Vagina (tissue), 2 donors: ENCODE measurements around the gene SNX6. TPM values are rescaled to one million over a fixed set of nuclear protein-coding genes. Genes with fewer than 3 reads are reported as not detected.
"Not testable (repeated sequence)": the region's sequence is repeated elsewhere in the genome, so short reads cannot be mapped to it uniquely, and the experiment has no call there.

Source experiments
- DNase-seq, 2 donors: peaks; one replicate each; pipeline ENCODE4 v3.0.0-alpha.2; 2017; ENCODE audit errors: extremely low spot score in 2 of 2
- H3K27ac ChIP-seq: fragments of 200-600 bp; sonication (generic); one replicate; pipeline ENCODE4 v1.5.1; 2019
- H3K27me3 ChIP-seq: fragments of 200-600 bp; sonication (generic); one replicate; pipeline ENCODE4 v1.5.1; 2019
- H3K36me3 ChIP-seq, 2 donors: fragments of 200-600 bp; sonication (generic); one replicate each; pipeline ENCODE4 v1.5.1; 2017 to 2019
- H3K4me1 ChIP-seq: fragments of 200-600 bp; sonication (generic); one replicate; pipeline ENCODE4 v1.5.1; 2019
- H3K4me3 ChIP-seq, 2 donors: fragments of 200-600 bp; sonication (generic); 1 replicate in 1 of 2; 2 replicates in 1 of 2; pipeline ENCODE4 v1.5.1; 2016 to 2019
- H3K9me3 ChIP-seq: fragments of 200-600 bp; sonication (generic); one replicate; pipeline ENCODE4 v1.5.1; 2019
- CTCF ChIP-seq, 3 experiments: fragments of 450-650 bp in 2 of 3; fragments of 200-600 bp in 1 of 3; sonication (generic) in 1 of 3; IDR thresholded peaks; one replicate each; pipeline ENCODE4 v1.5.1; 2017 to 2019; ENCODE audit warnings: antibody characterized with exemption in 3 of 3, mild to moderate bottlenecking in 2 of 3, moderate library complexity in 2 of 3
- POLR2A ChIP-seq, 2 donors: fragments of 450-650 bp; IDR thresholded peaks; one replicate each; pipeline ENCODE4 v1.6.1; 2017; ENCODE audit warnings: antibody characterized with exemption in 2 of 2, mild to moderate bottlenecking in 2 of 2, moderate library complexity in 2 of 2
- POLR2AphosphoS5 ChIP-seq, 2 donors: sonication (generic); formaldehyde crosslinking; IDR thresholded peaks; one replicate each; pipeline ENCODE4 v1.9.0; 2017; ENCODE audit warnings: antibody characterized with exemption in 2 of 2, mild to moderate bottlenecking in 2 of 2, low read depth in 1 of 2; ENCODE audit not compliant: insufficient read depth in 1 of 2
- intact Hi-C: fragments of 100-400 bp; cut with DNase I; formaldehyde crosslinking; loops from one replicate; pipeline ENCODE4 v1.15.1; 2023
- total RNA-seq: library from RNA; depleted of rRNA; stranded (reverse); fragments of >200 nt; gene quantifications from one replicate; pipeline ENCODE4 v1.2.3, GENCODE V29; 2016

The SNX6 gene
- total RNA-seq, 1 donor from 2014 or later, result 46.4 TPM

GRCh38 chr14:34662561-34663088 is 32.7 kb upstream of the SNX6 start:
- H3K27ac ChIP-seq, result no peak overlapping the region
- H3K4me3 ChIP-seq, result no peak overlapping the region
- DNase-seq, result no peak
- TF ChIP-seq POLR2A (IDR thresholded peaks at IDR 0.05), result no peak
- TF ChIP-seq POLR2AphosphoS5 (IDR thresholded peaks at IDR 0.05; ENCODE audit: insufficient read depth in 1 of 2, low read depth in 1 of 2), result no peak
- TF ChIP-seq CTCF (IDR thresholded peaks at IDR 0.05), result no peak
- no peaks in the 10 kb centered on the region for H3K4me1 ChIP-seq
- no peaks in the 10 kb centered on the region for H3K36me3 ChIP-seq
- H3K27me3 ChIP-seq, result no peaks in the 10 kb centered on the region
- H3K9me3 ChIP-seq, result no peaks in the 10 kb centered on the region
- intact Hi-C loops, result no loop called here

DNA sequence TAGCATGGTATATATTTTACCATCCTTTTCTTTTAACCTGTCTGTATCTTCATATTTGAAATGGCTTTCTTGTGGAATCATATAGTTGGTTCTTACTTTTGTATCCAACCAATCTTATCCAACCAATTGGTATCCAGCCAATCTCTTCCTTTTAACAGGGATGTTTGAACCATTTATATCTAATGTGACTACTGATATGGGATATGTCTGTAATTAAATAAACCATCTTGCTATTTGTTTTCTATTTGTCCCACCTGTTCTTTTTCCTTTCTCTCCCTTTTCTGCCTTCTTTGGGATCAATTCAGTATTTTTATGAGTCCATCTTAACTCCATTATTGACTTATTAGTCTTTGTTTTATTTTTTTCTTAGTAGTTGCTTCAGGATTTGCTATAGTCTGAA is 30.8 kb upstream of the SNX6 start:
- H3K4me1 ChIP-seq, result no peaks in the 10 kb centered on the region
- no peak for DNase-seq
- TF ChIP-seq POLR2AphosphoS5 (IDR thresholded peaks at IDR 0.05; ENCODE audit: insufficient read depth in 1 of 2, low read depth in 1 of 2) (no peak), CTCF (IDR thresholded peaks at IDR 0.05) (no peak), POLR2A (IDR thresholded peaks at IDR 0.05) (no peak)
- no peaks in the 10 kb centered on the region for H3K9me3 ChIP-seq
- H3K4me3 ChIP-seq, result no peak overlapping the region
- H3K36me3 ChIP-seq, result no peaks in the 10 kb centered on the region
- H3K27me3 ChIP-seq, result no peaks in the 10 kb centered on the region
- H3K27ac ChIP-seq, result no peak overlapping the region
- intact Hi-C loops, result no loop called here

- DNase-seq, result no peak
- H3K27me3 ChIP-seq, result no peaks in the 10 kb centered on the region
- H3K27ac ChIP-seq, result no peak overlapping the region
- intact Hi-C loops, result no loop called here
- H3K36me3 ChIP-seq, result no peaks in the 10 kb centered on the region
- no peaks in the 10 kb centered on the region for H3K4me1 ChIP-seq
- TF ChIP-seq POLR2AphosphoS5 (IDR thresholded peaks at IDR 0.05; ENCODE audit: insufficient read depth in 1 of 2, low read depth in 1 of 2) (no peak), POLR2A (IDR thresholded peaks at IDR 0.05) (no peak), CTCF (IDR thresholded peaks at IDR 0.05) (no peak)
- no peaks in the 10 kb centered on the region for H3K9me3 ChIP-seq
- H3K4me3 ChIP-seq, result no peak overlapping the region
Observed at GRCh38 chr14:34655959-34656358, 26.0 kb upstream of the SNX6 start.

GRCh38 chr14:34653073-34653472 is 23.1 kb upstream of the SNX6 start:
- H3K9me3 ChIP-seq, H3K27me3 ChIP-seq, H3K4me3 ChIP-seq, DNase-seq, H3K4me1 ChIP-seq, intact Hi-C loops, H3K27ac ChIP-seq, H3K36me3 ChIP-seq: not testable (repeated sequence)

DNA sequence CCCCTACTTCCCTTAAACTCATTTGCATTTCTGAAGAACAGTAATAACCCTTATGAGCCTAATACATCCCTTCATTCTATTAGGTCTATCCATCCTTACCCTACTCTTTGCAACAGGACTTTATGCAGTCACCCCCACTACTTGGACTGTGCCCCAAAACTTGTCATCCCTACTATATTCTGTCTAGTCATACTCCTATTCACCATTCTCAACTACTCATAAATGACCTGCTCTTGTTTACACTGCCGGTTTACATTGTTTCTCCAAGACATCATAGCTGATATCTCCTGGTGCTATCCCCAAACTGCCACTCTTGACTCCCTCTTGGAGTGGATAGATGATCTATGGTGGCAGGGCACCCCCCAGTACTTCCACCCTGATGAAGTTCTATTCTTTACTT is 22.4 kb upstream of the SNX6 start:
- not testable (repeated sequence) for H3K9me3 ChIP-seq

GRCh38 chr14:34650786-34651584 is 21.0 kb upstream of the SNX6 start:
- no peak for DNase-seq
- no peaks in the 10 kb centered on the region for H3K27me3 ChIP-seq
- no peak overlapping the region for H3K4me3 ChIP-seq
- intact Hi-C loops, result no loop called here
- no peak overlapping the region for H3K27ac ChIP-seq
- H3K4me1 ChIP-seq, result no peaks in the 10 kb centered on the region
- TF ChIP-seq POLR2AphosphoS5 (IDR thresholded peaks at IDR 0.05; ENCODE audit: insufficient read depth in 1 of 2, low read depth in 1 of 2) (no peak), CTCF (IDR thresholded peaks at IDR 0.05) (no peak), POLR2A (IDR thresholded peaks at IDR 0.05) (no peak)
- H3K36me3 ChIP-seq, result no peaks in the 10 kb centered on the region
- H3K9me3 ChIP-seq, result no peaks in the 10 kb centered on the region

More for the DNA sequence above, 22.4 kb upstream of the SNX6 start:
- DNase-seq, H3K36me3 ChIP-seq, H3K27ac ChIP-seq, H3K4me1 ChIP-seq, intact Hi-C loops, H3K4me3 ChIP-seq, H3K27me3 ChIP-seq: not testable (repeated sequence)

- intact Hi-C loops, H3K27ac ChIP-seq: not testable (repeated sequence)
Observed at GRCh38 chr14:34650006-34650405, 20.1 kb upstream of the SNX6 start.

More at GRCh38 chr14:34650006-34650405, 20.1 kb upstream of the SNX6 start:
- not testable (repeated sequence) for DNase-seq, H3K27me3 ChIP-seq, H3K9me3 ChIP-seq, H3K36me3 ChIP-seq, H3K4me3 ChIP-seq, H3K4me1 ChIP-seq
